SHP77 (cell line): ENCODE measurements around the gene UBL7.
A peak's percentile ranks its signal among the peaks of the same experiment; 100 is the strongest.
"Not testable (repeated sequence)": the region's sequence is repeated elsewhere in the genome, so short reads cannot be mapped to it uniquely, and the experiment has no call there.

Experiments used
- DNase-seq, 2 experiments: peaks; one replicate each; lab custom pipeline; 2025; lab: John Stamatoyannopoulos, UW

UBL7 gene, protein sequence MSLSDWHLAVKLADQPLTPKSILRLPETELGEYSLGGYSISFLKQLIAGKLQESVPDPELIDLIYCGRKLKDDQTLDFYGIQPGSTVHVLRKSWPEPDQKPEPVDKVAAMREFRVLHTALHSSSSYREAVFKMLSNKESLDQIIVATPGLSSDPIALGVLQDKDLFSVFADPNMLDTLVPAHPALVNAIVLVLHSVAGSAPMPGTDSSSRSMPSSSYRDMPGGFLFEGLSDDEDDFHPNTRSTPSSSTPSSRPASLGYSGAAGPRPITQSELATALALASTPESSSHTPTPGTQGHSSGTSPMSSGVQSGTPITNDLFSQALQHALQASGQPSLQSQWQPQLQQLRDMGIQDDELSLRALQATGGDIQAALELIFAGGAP

DNA sequence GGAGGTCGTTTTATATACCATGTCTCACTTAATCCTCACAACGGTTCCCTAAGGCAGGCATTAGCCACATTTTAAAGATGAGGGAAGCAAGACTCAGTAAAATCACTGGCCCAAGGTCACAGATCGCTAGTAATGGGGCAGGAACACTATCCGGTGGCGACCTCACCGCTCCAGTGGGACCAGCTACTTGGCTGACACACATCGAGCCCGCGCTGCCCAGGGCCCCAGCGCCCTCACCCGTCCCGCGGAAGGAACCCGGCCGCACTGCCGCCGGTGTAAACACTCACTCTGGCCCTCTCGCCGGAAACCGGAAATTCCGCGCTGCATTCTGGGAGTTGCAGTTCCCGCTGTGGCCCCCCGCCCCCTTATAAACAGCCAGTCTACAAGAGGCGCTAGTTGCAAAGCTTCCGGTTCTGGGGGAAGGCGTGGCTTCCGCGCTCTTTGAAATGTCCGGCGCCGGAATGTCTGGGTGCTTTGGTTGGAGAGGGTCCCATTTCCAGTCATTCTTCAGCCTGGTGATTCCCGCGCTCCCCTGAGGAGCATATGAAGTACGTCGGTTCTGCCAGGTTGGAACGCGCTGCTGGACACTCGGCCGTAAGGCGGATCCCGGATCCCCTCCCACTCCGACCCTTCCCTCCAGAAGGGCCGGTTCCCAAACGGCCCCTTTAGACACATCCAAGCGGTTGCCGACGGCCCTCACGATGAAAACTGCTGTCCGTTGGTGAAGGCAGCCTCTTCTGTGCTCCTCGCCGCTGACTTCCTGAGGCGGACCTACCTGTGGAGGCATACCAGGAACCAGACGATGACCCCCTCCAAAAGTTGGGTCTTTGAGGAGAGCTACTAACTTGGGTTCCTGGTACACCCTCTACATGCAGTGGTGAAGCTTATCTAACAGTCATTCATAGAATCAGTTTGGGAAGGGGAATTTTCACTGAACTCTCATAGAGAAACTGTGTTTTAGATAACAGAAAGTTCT lies at the start of gene UBL7:
Gene UBL7, minus strand, starts transcription at position 290 of the 976 bp plus-strand sequence. CDS start 2,293 bp downstream, outside the sequence.
- peak; percentile 96 to 97 for DNase-seq

DNA sequence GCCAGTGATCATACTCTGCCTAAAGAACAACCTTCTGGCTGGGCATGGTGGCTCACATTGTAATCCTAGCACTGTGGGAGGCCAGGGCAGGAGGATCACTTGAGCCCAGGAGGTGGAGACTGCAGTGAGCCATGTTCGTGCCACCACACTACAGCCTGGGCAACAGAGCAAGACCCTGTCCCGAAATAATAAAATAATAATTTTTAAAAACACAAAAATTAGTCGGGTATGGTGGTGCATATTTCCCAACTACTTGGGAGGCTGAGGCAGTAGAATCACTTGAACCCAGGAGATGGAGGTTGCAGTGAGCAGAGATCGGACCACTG lies 45.5 kb upstream of the UBL7 start:
- no peak for DNase-seq

DNA sequence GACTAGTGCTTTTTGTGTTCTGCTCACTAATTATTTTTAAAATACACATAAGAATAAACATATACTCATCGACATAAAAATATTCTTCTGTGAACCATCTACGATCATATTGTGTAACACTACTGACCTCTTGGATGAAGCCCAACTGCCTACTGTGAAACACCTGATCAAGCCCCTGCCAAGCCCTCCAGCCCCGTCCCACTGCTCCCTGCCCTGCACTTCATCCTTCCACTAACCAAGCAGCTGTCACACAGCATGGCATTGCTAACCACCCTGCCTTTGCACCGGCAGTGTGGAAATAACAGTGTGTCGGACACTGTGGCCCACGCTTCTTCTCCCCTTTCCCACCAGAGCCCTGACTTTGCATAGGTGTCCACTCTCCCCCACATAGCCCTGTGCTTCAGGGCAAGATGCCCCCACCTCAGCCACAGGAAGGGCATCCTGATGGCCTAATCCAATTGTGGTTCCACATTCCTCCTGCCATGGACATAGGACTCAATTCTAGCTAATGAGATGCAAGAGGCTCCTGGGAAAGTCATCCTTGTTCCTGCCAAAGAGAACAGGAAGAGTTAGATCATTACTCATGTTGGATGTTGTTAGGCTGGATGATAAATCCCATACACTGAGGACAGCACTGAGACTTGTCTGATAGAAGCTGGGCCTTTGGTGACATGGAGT lies 45.0 kb upstream of the UBL7 start:
- no peak for DNase-seq

DNA sequence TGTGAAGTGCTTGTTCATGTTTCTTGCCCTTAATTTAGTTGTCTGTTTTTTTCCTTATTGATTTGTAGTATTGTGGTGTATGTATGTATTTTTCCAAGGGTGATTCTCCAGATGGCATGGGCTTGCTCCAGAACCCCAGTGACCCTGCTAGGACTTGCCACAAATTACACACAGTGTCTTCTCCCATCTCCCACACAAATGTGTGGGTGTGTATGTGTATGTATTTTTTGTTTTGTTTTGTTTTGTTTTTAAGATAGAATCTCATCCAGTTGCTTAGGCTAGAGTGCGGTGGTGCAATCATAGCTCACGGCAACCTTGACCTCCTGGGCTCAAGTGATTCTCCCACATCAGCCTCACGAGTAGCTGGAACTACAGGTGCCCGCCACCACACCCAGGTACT lies 43.9 kb upstream of the UBL7 start:
- no peak for DNase-seq

DNA sequence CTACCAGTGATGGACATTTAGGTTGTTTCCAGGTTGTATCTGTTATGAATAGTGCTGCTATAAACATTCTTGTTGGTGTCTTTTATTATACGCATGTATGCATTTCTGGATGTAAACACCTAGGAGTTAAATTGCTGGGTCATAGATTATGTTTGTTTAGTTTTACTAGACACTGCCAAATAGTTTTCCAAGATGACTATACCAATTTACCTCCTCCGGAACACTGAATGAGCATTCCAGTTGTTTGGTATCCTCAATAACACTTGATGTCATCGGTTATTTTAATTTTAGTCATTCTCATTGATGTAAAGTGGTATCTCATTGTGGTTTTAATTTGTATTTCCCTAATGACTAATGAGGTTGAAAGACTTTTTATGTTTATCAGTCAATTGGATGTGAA lies 43.5 kb upstream of the UBL7 start:
- DNase-seq = no peak

DNA sequence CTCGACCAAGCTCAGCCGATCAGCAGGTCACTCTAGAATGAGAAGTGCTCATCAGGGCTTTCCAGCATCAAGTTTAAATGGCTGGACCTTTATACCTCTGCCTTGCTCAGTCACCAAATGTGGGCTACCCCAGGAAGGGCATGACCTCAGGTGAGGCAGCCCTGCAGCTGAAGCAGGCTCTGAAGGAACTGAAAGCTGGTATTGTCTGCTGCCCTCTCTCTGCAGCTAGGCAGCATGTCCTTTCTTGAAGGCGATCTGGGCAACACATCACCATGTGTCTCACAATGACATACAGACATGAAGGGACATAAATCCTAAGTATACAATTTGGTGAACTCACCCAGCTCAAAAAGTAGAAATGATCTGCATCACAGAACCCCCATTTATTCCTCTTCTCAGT lies 41.3 kb upstream of the UBL7 start:
- DNase-seq = no peak

DNA sequence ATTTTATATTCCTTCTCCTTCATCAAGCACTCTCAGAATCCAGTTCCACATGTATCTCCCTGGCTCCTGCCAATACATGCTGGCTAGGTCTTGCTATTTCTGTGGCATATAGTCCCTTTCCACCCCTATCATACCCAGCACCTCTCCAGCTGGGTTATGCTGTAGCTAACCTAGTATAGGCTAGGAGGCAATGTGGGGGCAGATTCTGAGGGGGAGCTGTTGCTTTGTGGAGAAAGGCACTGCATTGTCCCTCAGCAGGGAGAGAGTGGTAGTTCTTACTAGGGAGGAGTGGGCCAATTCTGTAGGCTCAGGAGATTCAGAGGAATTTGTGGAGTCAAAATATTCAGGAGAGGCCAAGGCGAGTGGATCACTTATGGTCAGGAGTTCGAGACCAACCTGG lies 39.4 kb upstream of the UBL7 start:
- no peak for DNase-seq

DNA sequence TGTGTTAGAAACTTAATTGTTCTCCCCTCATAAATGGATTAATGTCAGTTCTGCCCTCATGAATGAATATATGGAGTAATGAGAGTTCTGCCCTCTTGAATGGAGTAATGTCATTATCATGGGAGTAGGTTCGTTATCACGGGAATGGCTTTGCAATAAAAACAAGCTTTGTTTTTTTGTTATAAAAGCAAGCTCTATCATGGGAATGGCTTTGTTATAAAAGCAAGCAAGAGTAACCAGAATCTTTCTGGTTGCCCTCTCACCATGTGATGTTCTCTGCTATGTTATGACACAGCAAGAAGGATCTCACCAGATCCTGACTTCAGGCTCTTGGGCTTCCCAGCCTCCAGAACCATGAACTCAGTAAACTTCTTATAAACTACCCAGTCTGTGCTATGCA lies 38.4 kb upstream of the UBL7 start:
- DNase-seq = no peak

DNA sequence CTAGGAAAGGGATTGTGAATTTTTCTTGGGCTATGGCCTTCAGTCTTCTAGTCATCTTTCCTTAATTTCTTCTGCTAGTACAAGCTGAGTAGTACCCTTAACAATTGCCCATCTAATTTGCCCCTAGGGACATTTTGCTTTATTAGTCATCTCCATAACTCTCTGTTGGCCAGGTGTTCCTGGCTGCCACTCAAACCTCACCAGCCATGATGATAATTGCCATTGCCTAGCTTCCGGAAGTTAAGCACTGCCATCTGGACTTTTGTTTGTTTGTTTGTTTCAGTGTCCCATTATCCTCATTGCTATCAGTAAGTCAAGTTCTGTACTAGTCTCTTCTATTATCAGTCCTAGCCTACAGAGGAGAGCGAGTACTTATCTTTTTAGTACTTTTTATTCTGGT lies 36.6 kb upstream of the UBL7 start:
- peak; percentile 50 to 69 for DNase-seq

DNA sequence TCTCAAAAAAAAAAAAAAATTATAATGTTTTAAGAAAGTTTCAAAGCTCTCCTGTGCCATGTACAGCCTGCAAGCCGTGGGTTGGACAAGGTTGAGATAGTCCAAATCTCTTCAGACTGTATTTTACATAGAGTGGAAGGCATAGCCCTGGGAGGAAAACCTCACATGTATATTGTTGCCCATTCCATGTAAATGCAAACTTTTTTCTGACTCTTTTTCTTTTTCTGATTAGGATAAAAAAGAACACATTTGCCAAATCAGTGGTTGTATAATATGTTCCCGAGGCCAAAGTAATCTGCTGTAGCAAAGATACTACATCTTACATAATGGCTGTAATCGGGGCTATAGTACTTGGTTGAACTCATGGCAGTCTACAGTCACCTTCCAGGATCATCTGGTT lies 35.7 kb upstream of the UBL7 start:
- no peak for DNase-seq

DNA sequence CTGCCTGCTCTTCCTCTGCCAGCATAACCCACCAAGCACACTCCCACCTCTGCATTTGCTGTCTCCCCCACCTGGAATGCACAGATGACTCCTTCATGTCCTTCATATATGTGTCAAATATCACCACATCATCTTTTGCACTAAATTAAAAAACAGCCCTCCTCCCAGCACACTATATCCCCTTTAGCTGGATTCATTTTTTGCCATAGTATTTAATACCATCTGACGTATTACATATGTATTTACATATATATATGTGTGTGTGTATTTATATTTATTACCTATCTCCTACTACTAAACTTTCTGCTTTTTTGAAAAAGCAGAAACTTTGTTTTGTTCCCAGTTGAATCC lies 29.4 kb upstream of the UBL7 start:
- DNase-seq = no peak

DNA sequence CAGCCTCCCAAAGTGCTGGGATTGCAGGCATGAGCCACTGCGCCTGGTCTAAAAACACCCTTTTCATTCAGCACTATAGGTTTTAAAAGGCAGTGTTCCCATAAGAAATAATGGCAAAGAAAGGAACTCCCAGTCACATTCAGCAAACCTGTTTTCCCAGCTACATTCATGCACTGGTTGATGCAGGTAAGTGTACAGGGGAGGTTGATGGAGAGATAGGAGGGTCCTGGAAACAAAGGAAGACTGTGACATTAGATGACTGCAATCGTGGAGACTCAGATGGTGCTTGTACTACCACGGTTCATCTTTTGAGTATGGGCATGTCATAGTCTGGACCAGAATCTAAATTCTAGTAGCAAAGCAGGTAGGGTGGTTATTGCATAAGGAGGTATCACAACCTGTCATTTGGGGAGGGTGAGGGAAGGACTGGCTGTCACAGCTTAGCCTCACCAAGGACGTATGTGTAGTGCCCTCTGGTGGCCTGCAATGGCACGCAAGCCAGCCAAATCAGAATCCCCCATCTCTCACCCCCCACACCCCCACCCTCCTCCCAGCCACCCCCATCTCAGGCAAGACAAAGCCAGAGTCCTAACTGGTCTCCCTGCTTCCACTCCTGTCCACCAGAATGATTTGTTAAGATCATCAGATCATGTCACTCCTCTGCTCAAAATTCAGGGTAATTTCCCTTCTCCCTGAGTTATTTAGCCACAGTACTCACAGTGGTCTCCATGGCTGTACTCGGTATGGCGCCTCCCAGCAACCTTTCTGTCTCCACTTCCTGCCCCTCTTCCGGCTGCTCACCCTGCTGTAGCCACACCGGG lies 28.8 kb upstream of the UBL7 start:
- DNase-seq = peak; percentile 15 to 55

DNA sequence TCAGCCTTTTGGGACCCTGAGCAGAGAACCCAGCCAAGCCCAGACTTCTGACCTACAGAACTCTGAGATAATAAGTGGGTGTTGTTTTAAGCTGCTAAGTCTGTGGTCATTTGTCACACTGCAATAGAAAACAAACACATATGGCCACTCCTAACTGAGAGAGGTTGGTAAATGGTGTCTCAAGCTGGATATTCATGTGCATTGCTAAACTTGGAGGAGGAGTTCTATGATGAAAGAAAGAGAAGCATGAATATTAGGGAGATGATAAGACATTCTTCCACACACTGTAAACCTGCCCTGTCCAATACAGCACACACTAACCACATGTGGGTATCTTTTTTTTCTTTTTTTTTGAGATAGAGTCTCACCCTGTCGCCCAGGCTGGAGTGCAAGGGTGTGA lies 27.8 kb upstream of the UBL7 start:
- no peak for DNase-seq

DNA sequence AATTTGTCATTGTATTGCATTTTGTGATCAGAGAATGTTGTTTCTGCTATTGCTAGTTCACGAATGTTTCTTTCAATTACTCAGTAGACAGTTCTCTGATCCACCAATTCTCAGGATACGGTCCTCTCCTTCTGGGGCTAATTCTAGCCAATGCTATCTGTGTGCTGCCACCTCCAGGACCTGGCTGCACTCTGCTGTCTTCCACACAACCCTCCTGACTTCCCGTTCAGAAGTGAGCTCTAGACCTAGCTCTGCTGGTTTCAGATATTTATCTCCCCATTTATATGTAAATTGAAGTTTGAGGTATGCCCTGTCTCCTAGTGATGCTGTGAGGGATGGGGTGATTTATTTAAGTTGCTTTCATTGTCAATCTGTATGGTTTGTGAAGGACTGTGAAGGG lies 21.7 kb upstream of the UBL7 start:
- DNase-seq = no peak

DNA sequence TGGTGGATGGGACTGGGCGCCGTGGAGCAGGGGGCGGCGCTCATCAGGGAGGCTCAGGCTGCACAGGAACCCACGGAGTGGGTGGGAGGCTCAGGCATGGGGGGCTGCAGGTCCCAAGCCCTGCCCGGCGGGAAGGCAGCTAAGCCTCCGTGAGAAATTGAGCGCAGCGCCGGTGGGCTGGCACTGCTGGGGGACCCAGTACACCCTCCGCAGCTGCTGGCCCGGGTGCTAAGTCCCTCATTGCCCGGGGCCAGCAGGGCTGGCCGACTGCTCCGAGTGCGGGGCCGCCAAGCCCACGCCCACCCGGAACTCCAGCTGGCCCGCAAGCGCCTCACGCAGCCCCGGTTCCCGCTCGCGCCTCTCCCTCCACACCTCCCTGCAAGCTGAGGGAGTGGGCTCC lies 19.4 kb upstream of the UBL7 start:
- DNase-seq = not testable (repeated sequence)

DNA sequence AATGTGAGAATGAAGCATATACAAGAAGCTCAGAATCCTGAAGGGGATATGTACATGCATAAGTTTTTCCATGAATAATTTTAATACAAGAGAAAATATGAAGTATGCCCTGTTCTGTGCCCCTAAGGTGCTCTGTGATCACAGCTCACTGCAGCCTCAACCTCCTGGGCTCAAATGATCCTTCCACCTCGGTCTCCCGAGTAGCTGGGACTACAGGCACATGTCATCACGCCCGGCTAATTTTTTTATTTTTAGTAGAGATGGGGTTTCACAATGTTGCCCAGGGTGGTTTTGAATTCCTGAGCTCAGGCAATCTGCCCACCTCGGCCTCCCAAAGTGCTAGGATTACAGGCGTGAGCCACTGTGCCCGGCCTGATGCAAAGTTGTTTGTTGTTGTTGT lies 10.7 kb upstream of the UBL7 start:
- not testable (repeated sequence) for DNase-seq

DNA sequence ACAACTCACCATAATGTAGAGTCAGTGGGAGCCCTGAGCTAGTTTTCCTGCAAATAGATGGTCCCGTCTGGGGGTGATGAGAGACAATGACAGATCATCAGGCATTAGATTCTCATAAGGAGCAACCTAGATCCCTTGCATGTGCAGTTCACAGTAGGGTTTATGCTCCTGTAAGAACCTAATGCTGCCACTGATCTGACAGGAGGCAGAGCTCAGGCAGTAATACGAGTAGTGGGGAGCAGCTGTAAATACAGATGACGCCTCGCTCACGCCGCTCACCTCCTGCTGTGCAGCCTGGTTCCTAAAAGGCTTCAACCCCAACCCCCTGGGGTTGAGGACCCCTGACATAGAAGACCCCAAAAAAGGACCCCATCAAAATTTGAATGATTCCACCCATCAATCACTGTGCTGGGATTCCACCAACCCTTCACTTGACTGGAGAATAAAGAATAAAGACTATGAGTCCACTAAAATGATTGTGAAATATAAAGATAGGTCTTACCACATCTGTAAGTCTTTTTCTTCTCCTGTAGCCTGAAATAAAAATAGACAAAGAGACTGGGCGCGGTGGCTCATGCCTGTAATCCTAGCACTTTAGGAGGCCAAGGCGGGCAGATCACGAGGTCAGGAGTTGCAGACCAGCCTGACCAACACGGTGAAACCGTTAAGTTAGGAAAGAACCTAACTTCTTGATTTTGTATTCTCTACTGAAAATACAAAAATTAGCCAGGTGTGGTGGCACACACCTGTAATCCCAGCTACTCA lies 9.9 kb upstream of the UBL7 start:
- DNase-seq = no peak

DNA sequence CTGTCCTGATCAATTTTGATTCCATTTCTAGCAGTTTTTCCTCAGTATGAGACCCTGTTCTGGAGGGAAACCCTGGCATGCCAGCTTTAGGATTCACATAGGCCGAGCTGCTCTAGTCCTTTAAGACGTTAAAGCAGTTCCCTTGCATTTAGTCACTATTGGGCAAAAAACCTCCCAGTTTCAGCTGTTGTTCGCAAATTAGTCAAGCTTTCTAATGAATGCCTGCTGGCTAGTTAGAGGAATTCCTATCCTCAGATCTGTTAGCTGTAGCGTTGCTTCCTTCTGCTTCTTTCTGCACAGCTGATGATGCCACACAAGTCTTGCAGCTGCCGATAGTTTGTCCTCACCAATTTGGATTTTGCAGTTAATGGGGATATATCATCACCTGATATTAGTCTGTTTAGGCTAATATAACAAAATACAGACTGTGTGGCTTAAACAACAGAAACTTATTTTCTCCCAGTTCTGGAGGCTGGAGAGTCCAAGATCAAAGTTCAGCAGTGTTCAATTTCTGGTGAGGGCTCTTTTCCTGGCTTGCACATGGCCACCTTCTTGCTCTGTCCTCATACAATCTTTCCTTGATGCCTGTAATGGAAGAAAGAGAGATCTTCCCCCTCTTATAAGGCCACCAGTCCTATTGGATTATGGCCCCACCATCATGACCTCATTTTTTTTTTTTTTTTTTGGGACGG lies 7.5 kb upstream of the UBL7 start:
- DNase-seq = no peak

DNA sequence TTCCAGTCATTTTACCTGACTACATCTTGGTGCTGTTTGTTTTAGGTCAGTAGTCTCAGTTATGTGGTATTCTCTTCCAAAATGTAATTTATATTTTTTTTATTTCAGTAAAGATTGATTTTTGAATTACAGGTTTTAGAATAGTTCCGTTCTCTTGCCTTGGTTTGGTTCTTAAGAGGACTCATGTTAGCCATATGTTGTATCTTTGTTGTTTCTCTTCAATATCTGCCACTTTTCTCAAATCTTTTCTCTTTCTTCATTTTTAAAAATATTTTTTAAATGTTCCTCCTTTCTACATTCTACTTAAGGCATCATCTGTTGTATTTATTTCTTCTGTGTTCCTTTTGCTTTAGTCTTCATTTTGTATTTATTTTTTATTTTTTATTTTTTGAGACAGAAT lies 5.6 kb upstream of the UBL7 start:
- DNase-seq = no peak

DNA sequence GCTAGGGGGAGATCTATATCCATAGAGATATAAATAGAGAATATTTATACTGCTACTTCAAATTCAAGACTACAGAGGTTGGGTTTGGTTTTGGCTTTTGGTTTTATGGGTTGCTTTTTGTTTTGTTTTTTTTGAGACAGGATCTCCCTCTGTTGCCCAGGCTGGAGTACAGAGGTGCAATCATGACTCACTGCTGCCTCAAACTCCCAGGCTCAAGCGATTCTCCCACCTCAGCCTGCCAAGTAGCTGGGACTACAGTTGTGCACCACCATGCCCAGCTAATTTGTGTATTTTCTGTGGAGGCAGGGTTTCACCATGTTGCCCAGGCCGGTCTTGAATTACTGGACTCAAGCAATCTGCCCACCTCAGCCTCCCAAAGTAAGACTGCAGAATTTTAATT lies 3.9 kb upstream of the UBL7 start:
- no peak for DNase-seq

DNA sequence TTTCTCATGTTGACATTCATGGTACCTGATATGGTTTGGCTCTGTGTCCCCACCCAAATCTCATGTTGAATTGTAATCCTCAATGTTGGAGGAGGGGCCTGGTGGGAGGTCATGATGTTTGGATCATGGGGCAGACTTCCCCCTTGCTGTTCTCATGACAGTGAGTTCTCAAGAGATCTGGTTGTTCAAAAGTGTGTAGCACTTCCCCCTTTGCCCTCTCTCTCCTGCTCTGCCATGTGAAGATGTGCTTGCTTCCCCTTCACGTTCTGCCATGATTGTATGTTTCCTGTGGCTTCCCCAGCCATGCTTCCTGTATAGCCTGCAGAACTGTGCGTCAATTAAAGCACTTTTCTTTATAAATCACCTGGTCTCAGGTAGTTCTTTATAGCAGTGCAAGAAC lies 3.3 kb upstream of the UBL7 start:
- no peak for DNase-seq
